Activated B cell treated with CpG ODN at 0.5 μM for 24 hours (primary cell): ENCODE data around the gene MTG2. TPM values are rescaled to one million over a fixed set of nuclear protein-coding genes. Genes with fewer than 3 reads are reported as not detected.

ENCODE experiments used
- ATAC-seq: fragments of 200-7000 bp; cut with Tn5 transposase; one replicate; pipeline ENCODE4 v1.10.0; 2021; ENCODE audit warnings: low read depth, mild to moderate bottlenecking, moderate library complexity
- CTCF ChIA-PET: fragments of 350-600 bp; sonication (Branson Sonifier 250); formaldehyde crosslinking; loops from one replicate; lab custom pipeline; 2021; ENCODE audit warnings: antibody characterized with exemption; lab: Charles Lee
- POLR2A ChIA-PET: fragments of 350-600 bp; sonication (Branson Sonifier 250); formaldehyde crosslinking; loops from one replicate; lab custom pipeline; 2021; ENCODE audit warnings: antibody characterized with exemption; lab: Charles Lee
- DNase-seq: peaks from one replicate; pipeline ENCODE4 v3.0.0; 2022
- H3K27ac Mint-ChIP-seq: one replicate; pipeline ENCODE4 v1.8.0; 2020; ENCODE audit warnings: mixed read lengths
- H3K27me3 Mint-ChIP-seq: one replicate; pipeline ENCODE4 v1.8.0; 2021; ENCODE audit warnings: mixed read lengths
- H3K36me3 Mint-ChIP-seq: one replicate; pipeline ENCODE4 v1.8.0; 2021; ENCODE audit warnings: low read depth, mixed read lengths
- H3K4me1 Mint-ChIP-seq: one replicate; pipeline ENCODE4 v1.8.0; 2021; ENCODE audit warnings: mixed read lengths
- H3K4me3 Mint-ChIP-seq: one replicate; pipeline ENCODE4 v1.8.0; 2020; ENCODE audit warnings: mild to moderate bottlenecking, mixed read lengths
- H3K9me3 Mint-ChIP-seq: one replicate; pipeline ENCODE4 v1.8.0; 2020; ENCODE audit warnings: mixed read lengths
- CTCF ChIP-seq: fragments of 200-600 bp; IDR thresholded peaks from one replicate; pipeline ENCODE4 v1.8.0; 2022; ENCODE audit warnings: antibody characterized with exemption, mild to moderate bottlenecking
- intact Hi-C: fragments of 100-400 bp; cut with micrococcal nuclease; formaldehyde crosslinking; loops from one replicate; pipeline ENCODE4 v1.15.1; 2024
- total RNA-seq: library from RNA; stranded (reverse); gene quantifications from 2 replicates; pipeline ENCODE4 v1.2.3, GENCODE V29; 2022

MTG2 gene
- total RNA-seq, 1 donor from 2014 or later = 46.8 TPM

GRCh38 chr20:62216636-62217566, 34.1 kb downstream of the MTG2 start:
- Mint-ChIP-seq H3K27me3 (peaks cover 30% of the 10 kb centered on the region), H3K27ac (no peak overlapping the region), H3K9me3 (no peaks in the 10 kb centered on the region), H3K36me3 (no peaks in the 10 kb centered on the region), H3K4me3 (no peak overlapping the region), H3K4me1 (peaks cover 1% of the 10 kb centered on the region)
- intact Hi-C loops = no loop called here
- ChIA-PET CTCF (no interaction called here), POLR2A (no interaction called here)
- no peak for DNase-seq
- no peak for ATAC-seq
- no peak for TF ChIP-seq CTCF

- ATAC-seq (no peak), DNase-seq (no peak)
- intact Hi-C loops = no loop called here
- Mint-ChIP-seq H3K4me3 (no peak overlapping the region), H3K9me3 (no peaks in the 10 kb centered on the region), H3K4me1 (peaks cover 1% of the 10 kb centered on the region), H3K27me3 (peaks cover 35% of the 10 kb centered on the region), H3K36me3 (no peaks in the 10 kb centered on the region), H3K27ac (no peak overlapping the region)
- ChIA-PET POLR2A (no interaction called here), CTCF (no interaction called here)
- TF ChIP-seq CTCF = no peak
Observed at GRCh38 chr20:62217913-62218773, 35.3 kb downstream of the MTG2 start.

GRCh38 chr20:62219101-62219991, 36.5 kb downstream of the MTG2 start:
- Mint-ChIP-seq H3K36me3 (no peaks in the 10 kb centered on the region), H3K9me3 (no peaks in the 10 kb centered on the region), H3K4me3 (peak overlapping the region; percentile 46), H3K27me3 (peaks cover 34% of the 10 kb centered on the region), H3K27ac (no peak overlapping the region), H3K4me1 (peaks cover 1% of the 10 kb centered on the region)
- intact Hi-C loops = no loop called here
- ATAC-seq (peak; percentile 28), DNase-seq (no peak)
- POLR2A ChIA-PET = no interaction called here
- CTCF ChIA-PET = no interaction called here
- no peak for TF ChIP-seq CTCF

- H3K4me3 Mint-ChIP-seq = peak within 1 kb of the TSS; percentile 46
Observed at GRCh38 chr20:62219992-62220665, 37.3 kb downstream of the MTG2 start, which contains the start of gene HRH3. HRH3 (minus strand) TSS chr20:62220278; CDS start chr20:62219970, 308 bp downstream.

More at GRCh38 chr20:62219992-62220665, 37.3 kb downstream of the MTG2 start, which contains the start of gene HRH3:
- ChIA-PET POLR2A (no interaction called here), CTCF (no interaction called here)
- DNase-seq (peak; percentile 54), ATAC-seq (peak; percentile 85)
- intact Hi-C loops = loop anchor here (1.0 kb wide), 1 partner anchor 18 kb away; the partner anchor contains the start of gene OSBPL2
- Mint-ChIP-seq H3K4me1 (peaks cover 1% of the 10 kb centered on the region), H3K27me3 (peaks cover 37% of the 10 kb centered on the region), H3K9me3 (no peaks in the 10 kb centered on the region), H3K36me3 (no peaks in the 10 kb centered on the region), H3K27ac (no peak within 1 kb of the TSS)
- TF ChIP-seq CTCF = no peak
